Measurements from ENCODE around the gene RAB23.

Gene RAB23

DNA sequence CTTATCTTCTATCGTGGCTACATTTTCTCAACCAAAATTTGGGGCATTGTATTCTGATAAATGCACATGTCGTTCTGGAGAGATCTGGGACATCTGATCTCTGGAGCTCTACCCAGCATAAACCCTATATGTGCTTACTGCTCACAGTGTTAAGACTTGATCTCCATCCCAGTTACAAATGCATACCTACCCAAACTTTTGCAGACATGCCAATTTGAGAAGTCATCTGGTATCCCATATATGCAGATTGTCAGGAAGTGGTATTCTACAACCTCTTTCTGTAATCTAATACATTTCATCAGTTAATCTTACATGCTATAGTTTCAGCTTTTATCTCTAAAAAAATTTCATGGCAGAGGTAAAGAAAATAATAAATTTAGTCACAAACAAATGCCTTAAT, 38.8 kb downstream of the RAB23 start:
- Histone ChIP-seq H3F3A (ENCODE audit: insufficient read depth) (peaks cover 46% of the 10 kb centered on the region), H3K4me3 (ENCODE audit: insufficient read depth, low read length, poor library complexity, severe bottlenecking) (no peak overlapping the region), H3K79me2 (ENCODE audit: insufficient read depth, low read length) (peaks cover 36% of the 10 kb centered on the region), H2AFZ (ENCODE audit: low read depth, low read length, severe bottlenecking) (no peak overlapping the region), H4K20me1 (ENCODE audit: low read depth, low read length) (peaks cover 27% of the 10 kb centered on the region), H3K4me2 (ENCODE audit: low read depth, low read length, poor library complexity, severe bottlenecking) (no peak overlapping the region), H3K9me2 (replicated peaks; ENCODE audit: insufficient read depth, low read length) (no peaks in the 10 kb centered on the region), H3K9me3 (ENCODE audit: insufficient read depth, low read length) (no peaks in the 10 kb centered on the region), H3K27ac (ENCODE audit: low read depth, low read length) (no peak overlapping the region), H3K9ac (ENCODE audit: low read length) (no peak overlapping the region), H3K27me3 (ENCODE audit: low read length) (no peaks in the 10 kb centered on the region), H3K36me3 (ENCODE audit: low read length) (peaks cover 71% of the 10 kb centered on the region)
- TF ChIP-seq, protein P1, sequence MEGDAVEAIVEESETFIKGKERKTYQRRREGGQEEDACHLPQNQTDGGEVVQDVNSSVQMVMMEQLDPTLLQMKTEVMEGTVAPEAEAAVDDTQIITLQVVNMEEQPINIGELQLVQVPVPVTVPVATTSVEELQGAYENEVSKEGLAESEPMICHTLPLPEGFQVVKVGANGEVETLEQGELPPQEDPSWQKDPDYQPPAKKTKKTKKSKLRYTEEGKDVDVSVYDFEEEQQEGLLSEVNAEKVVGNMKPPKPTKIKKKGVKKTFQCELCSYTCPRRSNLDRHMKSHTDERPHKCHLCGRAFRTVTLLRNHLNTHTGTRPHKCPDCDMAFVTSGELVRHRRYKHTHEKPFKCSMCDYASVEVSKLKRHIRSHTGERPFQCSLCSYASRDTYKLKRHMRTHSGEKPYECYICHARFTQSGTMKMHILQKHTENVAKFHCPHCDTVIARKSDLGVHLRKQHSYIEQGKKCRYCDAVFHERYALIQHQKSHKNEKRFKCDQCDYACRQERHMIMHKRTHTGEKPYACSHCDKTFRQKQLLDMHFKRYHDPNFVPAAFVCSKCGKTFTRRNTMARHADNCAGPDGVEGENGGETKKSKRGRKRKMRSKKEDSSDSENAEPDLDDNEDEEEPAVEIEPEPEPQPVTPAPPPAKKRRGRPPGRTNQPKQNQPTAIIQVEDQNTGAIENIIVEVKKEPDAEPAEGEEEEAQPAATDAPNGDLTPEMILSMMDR (IDR thresholded peaks at IDR 0.05; ENCODE audit: insufficient read depth, low read length, poor library complexity, severe bottlenecking) = no peak
- no peak for TF ChIP-seq EZH2phosphoT487 (conservative IDR thresholded peaks at IDR 0.05; ENCODE audit: low read length)

DNA sequence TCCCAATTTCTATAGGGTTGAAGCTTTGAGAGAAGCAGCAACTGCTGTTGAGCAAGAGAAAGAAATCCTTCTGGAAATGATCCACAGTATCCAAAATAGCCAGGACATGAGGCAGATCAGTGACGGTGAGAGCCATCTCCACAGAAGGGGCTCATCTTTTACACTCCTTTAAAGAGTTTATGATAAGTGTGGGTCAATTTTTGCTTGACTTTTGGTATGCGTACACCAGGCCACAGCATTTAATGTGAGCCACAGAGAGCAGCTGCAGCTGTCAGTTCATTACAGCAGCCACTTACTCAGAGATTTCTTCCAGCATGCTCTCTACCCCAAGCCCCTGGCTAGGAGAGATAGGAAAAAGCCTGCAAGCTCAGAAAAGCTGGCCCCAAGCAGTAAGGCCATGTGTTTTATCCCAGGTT, 40.1 kb downstream of the RAB23 start:
- H3K27ac ChIP-seq (ENCODE audit: low read depth, low read length) = no peak overlapping the region
- H3K9me3 ChIP-seq (ENCODE audit: insufficient read depth, low read length) = no peaks in the 10 kb centered on the region
- peaks cover 58% of the 10 kb centered on the region for H3K36me3 ChIP-seq (ENCODE audit: low read length)
- H3K4me3 ChIP-seq (ENCODE audit: insufficient read depth, low read length, poor library complexity, severe bottlenecking) = no peak overlapping the region
- H3F3A ChIP-seq (ENCODE audit: insufficient read depth) = peaks cover 34% of the 10 kb centered on the region
- peaks cover 49% of the 10 kb centered on the region for H3K79me2 ChIP-seq (ENCODE audit: insufficient read depth, low read length)
- no peak overlapping the region for H3K9ac ChIP-seq (ENCODE audit: low read length)
- H3K9me2 ChIP-seq (replicated peaks; ENCODE audit: insufficient read depth, low read length) = no peaks in the 10 kb centered on the region
- no peak overlapping the region for H3K4me2 ChIP-seq (ENCODE audit: low read depth, low read length, poor library complexity, severe bottlenecking)
- H2AFZ ChIP-seq (ENCODE audit: low read depth, low read length, severe bottlenecking) = no peak overlapping the region
- peaks cover 27% of the 10 kb centered on the region for H4K20me1 ChIP-seq (ENCODE audit: low read depth, low read length)
- H3K27me3 ChIP-seq (ENCODE audit: low read length) = no peaks in the 10 kb centered on the region
- TF ChIP-seq, protein P1 (IDR thresholded peaks at IDR 0.05; ENCODE audit: insufficient read depth, low read length, poor library complexity, severe bottlenecking) = no peak
- TF ChIP-seq EZH2phosphoT487 (conservative IDR thresholded peaks at IDR 0.05; ENCODE audit: low read length) = no peak

DNA sequence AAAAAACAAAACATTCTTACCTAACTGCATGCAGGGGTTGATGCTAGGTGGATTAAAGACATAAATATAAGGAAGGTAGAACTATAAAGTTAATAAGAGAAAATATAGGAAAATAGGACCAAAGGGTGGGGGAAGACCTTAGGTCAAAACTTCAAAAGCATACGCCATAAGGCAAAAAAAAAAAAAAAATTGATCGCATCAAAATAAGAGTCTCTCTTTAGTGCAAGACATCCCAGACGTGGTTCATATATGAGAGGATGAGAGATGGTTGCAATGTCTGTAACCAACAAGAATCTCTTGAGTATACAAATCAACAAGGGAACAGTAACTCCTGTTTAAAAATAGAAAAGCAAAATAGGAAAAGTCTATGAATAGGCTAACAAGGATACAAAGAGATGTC, 41.5 kb downstream of the RAB23 start:
- H2AFZ ChIP-seq (ENCODE audit: low read depth, low read length, severe bottlenecking) = no peak overlapping the region
- peaks cover 34% of the 10 kb centered on the region for H3F3A ChIP-seq (ENCODE audit: insufficient read depth)
- no peak overlapping the region for H3K27ac ChIP-seq (ENCODE audit: low read depth, low read length)
- H4K20me1 ChIP-seq (ENCODE audit: low read depth, low read length) = peaks cover 27% of the 10 kb centered on the region
- no peak overlapping the region for H3K4me3 ChIP-seq (ENCODE audit: insufficient read depth, low read length, poor library complexity, severe bottlenecking)
- TF ChIP-seq, protein P1 (IDR thresholded peaks at IDR 0.05; ENCODE audit: insufficient read depth, low read length, poor library complexity, severe bottlenecking) = no peak
- TF ChIP-seq EZH2phosphoT487 (conservative IDR thresholded peaks at IDR 0.05; ENCODE audit: low read length) = no peak
- peaks cover 64% of the 10 kb centered on the region for H3K79me2 ChIP-seq (ENCODE audit: insufficient read depth, low read length)
- no peaks in the 10 kb centered on the region for H3K27me3 ChIP-seq (ENCODE audit: low read length)
- H3K9me2 ChIP-seq (replicated peaks; ENCODE audit: insufficient read depth, low read length) = no peaks in the 10 kb centered on the region
- H3K9ac ChIP-seq (ENCODE audit: low read length) = no peak overlapping the region
- no peak overlapping the region for H3K4me2 ChIP-seq (ENCODE audit: low read depth, low read length, poor library complexity, severe bottlenecking)
- no peaks in the 10 kb centered on the region for H3K9me3 ChIP-seq (ENCODE audit: insufficient read depth, low read length)
- peaks cover 51% of the 10 kb centered on the region for H3K36me3 ChIP-seq (ENCODE audit: low read length)
